ENCODE data around the gene SYT7. TPM values are rescaled to one million over a fixed set of nuclear protein-coding genes. Genes with fewer than 3 reads are reported as not detected.

SYT7 gene
- total RNA-seq, 2 experiments from 2014 or later, result not detected

DNA sequence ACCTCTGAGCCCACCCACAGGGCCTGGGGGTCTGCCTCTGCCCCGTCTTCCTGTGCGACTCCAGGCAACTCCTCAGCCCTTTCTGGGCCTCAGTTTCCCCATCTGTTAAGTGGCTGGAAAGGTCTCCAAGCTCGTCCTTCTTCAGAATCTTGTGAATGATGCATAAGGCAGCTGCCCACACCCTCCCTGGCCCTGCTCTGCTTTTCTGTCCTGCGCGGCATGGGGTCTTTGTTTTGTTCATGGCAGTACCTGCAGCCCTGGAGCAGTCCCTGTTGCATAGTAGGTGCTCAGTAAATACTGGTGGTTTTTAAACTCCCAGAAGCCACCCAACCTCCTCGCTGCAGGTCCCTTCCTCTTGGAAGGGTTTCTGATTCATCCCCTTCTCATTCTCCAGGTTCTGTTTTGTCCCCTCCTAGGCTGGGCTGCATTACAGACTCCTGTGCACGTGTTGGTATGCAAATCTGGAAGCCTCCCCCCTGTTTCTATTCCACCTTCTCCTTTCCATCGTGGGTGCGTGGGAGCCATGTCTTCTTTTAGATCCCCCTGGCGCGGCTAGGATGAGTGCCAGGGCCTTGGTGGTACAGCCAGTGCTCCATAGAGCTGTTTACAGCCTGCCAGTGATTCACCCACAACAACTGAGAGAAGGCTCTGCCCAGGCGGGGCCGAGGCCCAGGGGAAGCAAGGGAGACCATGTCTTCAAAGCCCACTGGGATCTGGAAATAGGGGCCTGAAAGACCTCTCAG, 19.3 kb upstream of the SYT7 start:
- H3K36me3 ChIP-seq (ENCODE audit: insufficient read depth, low read length), result no peaks in the 10 kb centered on the region
- TF ChIP-seq, protein P1, sequence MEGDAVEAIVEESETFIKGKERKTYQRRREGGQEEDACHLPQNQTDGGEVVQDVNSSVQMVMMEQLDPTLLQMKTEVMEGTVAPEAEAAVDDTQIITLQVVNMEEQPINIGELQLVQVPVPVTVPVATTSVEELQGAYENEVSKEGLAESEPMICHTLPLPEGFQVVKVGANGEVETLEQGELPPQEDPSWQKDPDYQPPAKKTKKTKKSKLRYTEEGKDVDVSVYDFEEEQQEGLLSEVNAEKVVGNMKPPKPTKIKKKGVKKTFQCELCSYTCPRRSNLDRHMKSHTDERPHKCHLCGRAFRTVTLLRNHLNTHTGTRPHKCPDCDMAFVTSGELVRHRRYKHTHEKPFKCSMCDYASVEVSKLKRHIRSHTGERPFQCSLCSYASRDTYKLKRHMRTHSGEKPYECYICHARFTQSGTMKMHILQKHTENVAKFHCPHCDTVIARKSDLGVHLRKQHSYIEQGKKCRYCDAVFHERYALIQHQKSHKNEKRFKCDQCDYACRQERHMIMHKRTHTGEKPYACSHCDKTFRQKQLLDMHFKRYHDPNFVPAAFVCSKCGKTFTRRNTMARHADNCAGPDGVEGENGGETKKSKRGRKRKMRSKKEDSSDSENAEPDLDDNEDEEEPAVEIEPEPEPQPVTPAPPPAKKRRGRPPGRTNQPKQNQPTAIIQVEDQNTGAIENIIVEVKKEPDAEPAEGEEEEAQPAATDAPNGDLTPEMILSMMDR (IDR thresholded peaks at IDR 0.05), result no peak
- Mint-ChIP-seq H3K4me1 (ENCODE audit: low read depth) (no peaks in the 10 kb centered on the region), H3K27ac (no peak overlapping the region), H3K36me3 (ENCODE audit: low read depth) (no peaks in the 10 kb centered on the region), H3K9me3 (no peaks in the 10 kb centered on the region), H3K4me3 (no peak overlapping the region), H3K27me3 (peaks cover 18% of the 10 kb centered on the region)
- no peak overlapping the region for H3K27ac ChIP-seq (ENCODE audit: low read depth in 1 of 2, low read length in 2 of 2)
- no peaks in the 10 kb centered on the region for H3K4me1 ChIP-seq (ENCODE audit: insufficient read depth, low read length)
- DNase-seq, result no peak
- no peak overlapping the region for H3K4me3 ChIP-seq (ENCODE audit: low read length)
- no peaks in the 10 kb centered on the region for H3K9me3 ChIP-seq (ENCODE audit: control insufficient read depth in 1 of 2, insufficient read depth in 1 of 2, low read length in 2 of 2)
- ATAC-seq (ENCODE audit: poor library complexity), result no peak
- intact Hi-C loops (cut with DNase I, micrococcal nuclease), result no loop called here
- H3K27me3 ChIP-seq (ENCODE audit: control insufficient read depth in 1 of 2, insufficient read depth in 2 of 2, low read length in 2 of 2), result peaks cover 0 to 6% of the 10 kb centered on the region in 2 experiments
- POLR2A ChIA-PET, result no interaction called here
- CTCF ChIA-PET, result no interaction called here

DNA sequence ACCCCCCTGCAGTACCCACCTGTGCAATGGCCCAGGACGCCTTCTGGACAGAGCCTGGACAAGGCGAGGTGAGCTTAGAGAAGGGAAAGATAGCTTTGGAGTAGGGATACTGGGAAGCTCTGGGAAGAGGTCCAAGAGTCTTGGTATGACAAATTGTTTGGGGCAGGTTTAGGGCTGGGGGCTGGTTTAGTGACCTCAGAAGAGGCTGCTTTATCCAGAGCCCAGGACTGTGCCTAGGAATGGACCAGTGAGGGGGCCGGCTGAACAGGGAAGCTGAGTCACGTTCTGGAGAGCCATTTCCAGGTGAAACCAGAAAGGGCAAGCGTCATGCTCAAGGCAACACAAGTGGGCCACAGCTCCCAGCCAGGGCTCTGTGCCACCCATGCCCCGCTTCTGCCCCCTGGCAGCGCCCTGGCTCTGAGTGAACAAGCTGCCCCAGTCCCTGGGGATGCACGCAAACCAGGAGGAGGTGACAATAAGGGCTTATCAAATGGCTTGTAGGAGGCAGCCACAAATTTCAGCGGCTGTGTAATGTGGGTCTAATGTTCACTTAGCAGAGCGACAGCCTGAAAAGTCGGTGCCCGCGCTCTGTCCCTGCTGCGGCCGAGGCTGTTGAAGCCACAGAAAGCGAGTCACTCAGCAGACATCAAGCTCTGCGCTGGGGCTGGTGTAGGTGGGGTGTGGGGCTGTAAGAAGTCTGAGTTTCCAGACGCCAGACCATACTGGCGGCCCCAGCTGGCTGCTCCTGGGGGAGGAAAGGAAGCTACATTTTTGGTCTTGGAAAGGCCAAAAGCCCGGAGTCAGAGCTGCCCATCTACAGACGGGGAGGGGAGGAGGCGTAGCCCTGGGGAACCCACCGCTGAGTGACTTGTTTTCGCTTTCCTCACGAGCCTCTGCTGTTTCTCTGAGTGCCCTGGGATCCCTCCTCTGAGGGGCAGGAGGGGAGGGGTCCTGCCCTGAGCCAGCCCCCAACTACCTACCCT, 18.3 kb upstream of the SYT7 start:
- Histone ChIP-seq H3K4me1 (ENCODE audit: insufficient read depth, low read length) (no peaks in the 10 kb centered on the region), H3K27ac (ENCODE audit: low read depth in 1 of 2, low read length in 2 of 2) (no peak overlapping the region), H3K27me3 (ENCODE audit: control insufficient read depth in 1 of 2, insufficient read depth in 2 of 2, low read length in 2 of 2) (peaks cover 2 to 6% of the 10 kb centered on the region in 2 experiments), H3K4me3 (ENCODE audit: low read length) (no peak overlapping the region), H3K9me3 (ENCODE audit: control insufficient read depth in 1 of 2, insufficient read depth in 1 of 2, low read length in 2 of 2) (no peaks in the 10 kb centered on the region), H3K36me3 (ENCODE audit: insufficient read depth, low read length) (no peaks in the 10 kb centered on the region)
- DNase-seq, result no peak
- intact Hi-C loops (cut with DNase I, micrococcal nuclease), result no loop called here
- H3K27me3 Mint-ChIP-seq, result peaks cover 22% of the 10 kb centered on the region
- POLR2A ChIA-PET, result no interaction called here
- ATAC-seq (ENCODE audit: poor library complexity), result no peak
- TF ChIP-seq, protein P1 (IDR thresholded peaks at IDR 0.05), result no peak
- H3K36me3 Mint-ChIP-seq (ENCODE audit: low read depth), result no peaks in the 10 kb centered on the region
- CTCF ChIA-PET, result interaction anchor here (1.2 kb wide), 1 partner anchor 39 kb away, joined by 4 read pairs; no protein-coding TSS in a partner anchor
- no peaks in the 10 kb centered on the region for H3K4me1 Mint-ChIP-seq (ENCODE audit: low read depth)
- H3K4me3 Mint-ChIP-seq, result no peak overlapping the region
- H3K9me3 Mint-ChIP-seq, result no peaks in the 10 kb centered on the region
- no peak overlapping the region for H3K27ac Mint-ChIP-seq

DNA sequence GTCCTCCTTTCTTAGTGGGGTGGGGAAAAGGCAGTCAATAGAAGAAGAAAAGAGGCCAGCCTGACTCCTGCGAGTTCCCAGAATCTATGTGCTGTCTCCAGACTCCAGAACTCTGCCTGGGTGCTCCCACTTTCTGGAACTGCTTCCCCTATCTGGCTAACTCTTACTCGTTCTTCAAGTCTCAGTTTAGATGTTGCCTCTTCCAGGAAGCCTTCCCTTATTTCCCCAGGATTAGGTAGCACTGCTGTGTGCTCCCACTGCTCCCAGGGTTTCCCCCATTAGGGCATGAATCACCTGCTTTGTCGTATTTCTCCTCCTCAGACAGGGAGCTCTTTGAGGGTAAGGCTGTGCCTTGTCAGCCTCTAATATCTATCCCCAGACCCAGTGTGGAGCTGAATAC, 17.5 kb upstream of the SYT7 start:
- Histone ChIP-seq H3K4me3 (ENCODE audit: low read length) (no peak overlapping the region), H3K9me3 (ENCODE audit: control insufficient read depth in 1 of 2, insufficient read depth in 1 of 2, low read length in 2 of 2) (no peaks in the 10 kb centered on the region), H3K4me1 (ENCODE audit: insufficient read depth, low read length) (no peaks in the 10 kb centered on the region), H3K27ac (ENCODE audit: low read depth in 1 of 2, low read length in 2 of 2) (no peak overlapping the region), H3K36me3 (ENCODE audit: insufficient read depth, low read length) (no peaks in the 10 kb centered on the region), H3K27me3 (ENCODE audit: control insufficient read depth in 1 of 2, insufficient read depth in 2 of 2, low read length in 2 of 2) (peaks cover 2 to 6% of the 10 kb centered on the region in 2 experiments)
- Mint-ChIP-seq H3K9me3 (no peaks in the 10 kb centered on the region), H3K4me3 (no peak overlapping the region), H3K27ac (no peak overlapping the region), H3K4me1 (ENCODE audit: low read depth) (no peaks in the 10 kb centered on the region), H3K27me3 (peaks cover 26% of the 10 kb centered on the region), H3K36me3 (ENCODE audit: low read depth) (no peaks in the 10 kb centered on the region)
- DNase-seq, result no peak
- ChIA-PET CTCF (interaction anchor here (1.2 kb wide), 1 partner anchor 40 kb away, joined by 4 read pairs; no protein-coding TSS in a partner anchor), POLR2A (no interaction called here)
- intact Hi-C loops (cut with DNase I, micrococcal nuclease), result no loop called here
- no peak for ATAC-seq (ENCODE audit: poor library complexity)
- TF ChIP-seq, protein P1 (IDR thresholded peaks at IDR 0.05), result no peak

Data from CD4-positive, alpha-beta T cell (primary cell).